HepG2 (cell line): ENCODE measurements around the gene USP35. TPM values are rescaled to one million over a fixed set of nuclear protein-coding genes. Genes with fewer than 3 reads are reported as not detected.

ENCODE experiments used
- EP300 ChIP-seq, 3 experiments: sonication (generic) in 1 of 3; formaldehyde crosslinking in 1 of 3; IDR thresholded peaks; 2 replicates each; pipeline versions ENCODE4 v1.5.1 to v1.6.1; 2011 to 2020; ENCODE audit warnings: low read depth in 2 of 3, low read length in 2 of 3, borderline replicate concordance in 1 of 3, improper control_type of control experiment in 1 of 3, mild to moderate bottlenecking in 1 of 3, missing genetic modification reagents in 1 of 3, moderate library complexity in 1 of 3
- FOXO1 ChIP-seq: sonication (generic); formaldehyde crosslinking; IDR thresholded peaks from 2 replicates; pipeline ENCODE4 v1.4.0; 2020; ENCODE audit warnings: missing genetic modification reagents
- IRF1 ChIP-seq: sonication (generic); formaldehyde crosslinking; IDR thresholded peaks from 2 replicates; pipeline ENCODE4 v1.4.0; 2020; ENCODE audit warnings: low read depth, mild to moderate bottlenecking, missing genetic modification reagents
- MED13 ChIP-seq: sonication (generic); formaldehyde crosslinking; IDR thresholded peaks from 2 replicates; pipeline ENCODE4 v1.5.0; 2020; ENCODE audit warnings: missing genetic modification reagents
- THRA ChIP-seq: sonication (generic); formaldehyde crosslinking; IDR thresholded peaks from 2 replicates; pipeline ENCODE4 v1.4.0; 2020; ENCODE audit warnings: missing genetic modification reagents, borderline replicate concordance
- ZNF136 ChIP-seq: sonication (generic); formaldehyde crosslinking; IDR thresholded peaks from 2 replicates; pipeline ENCODE4 v1.8.1; 2022; ENCODE audit warnings: low read depth, mild to moderate bottlenecking, moderate library complexity, missing genetic modification reagents
- ZNF331 ChIP-seq: sonication (generic); formaldehyde crosslinking; IDR thresholded peaks from 2 replicates; pipeline ENCODE4 v1.4.0; 2020; ENCODE audit warnings: missing genetic modification reagents
- ZNF607 ChIP-seq: sonication (generic); formaldehyde crosslinking; IDR thresholded peaks from 2 replicates; pipeline ENCODE4 v1.5.1; 2020; ENCODE audit warnings: missing genetic modification reagents, mild to moderate bottlenecking, borderline replicate concordance
- polyA plus RNA-seq, 8 experiments: library from polyadenylated mRNA; depleted of rRNA in 3 of 8; stranded (reverse) in 7 of 8; unstranded in 1 of 8; fragments of >200 nt; fragmentation: Illumina TruSeq in 4 of 8; extraction: Trizol in 4 of 8; gene quantifications; 2 replicates each; pipeline versions ENCODE4 v1.2.1 to v1.2.3, GENCODE V29; 2011 to 2016; ENCODE audit warnings: low read depth in 4 of 8, missing spikeins in 1 of 8, mixed read lengths in 1 of 8; ENCODE audit not compliant: insufficient read depth in 1 of 8
- total RNA-seq, 5 experiments: library from RNA; depleted of rRNA; stranded (reverse); fragments of >200 nt; fragmentation: Illumina TruSeq; extraction: Trizol; gene quantifications; 2 replicates each; pipeline ENCODE4 v1.2.3, GENCODE V29; 2016; ENCODE audit warnings: low read depth in 1 of 5
- TF ChIP-seq, protein P1 (sequence below): sonication (generic); formaldehyde crosslinking; IDR thresholded peaks from one replicate; pipeline ENCODE4 v1.5.1; 2020; ENCODE audit warnings: mild to moderate bottlenecking, missing genetic modification reagents; ENCODE audit errors: not compliant biosample characterization
- TF ChIP-seq, protein P2 (sequence below): sonication (generic); formaldehyde crosslinking; IDR thresholded peaks from 2 replicates; pipeline ENCODE4 v1.8.1; 2023; ENCODE audit warnings: mild to moderate bottlenecking, moderate library complexity, missing genetic modification reagents
- TF ChIP-seq, protein P3 (sequence below): sonication (generic); formaldehyde crosslinking; IDR thresholded peaks from 2 replicates; pipeline ENCODE4 v1.5.0; 2020; ENCODE audit warnings: mild to moderate bottlenecking, missing genetic modification reagents, borderline replicate concordance

Gene USP35
- total and polyA plus RNA-seq, 2 of the 13 experiments (the other 11 are each of a cell fraction or from before 2014, with no cell fraction given): 4.6 to 7.7 TPM

DNA sequence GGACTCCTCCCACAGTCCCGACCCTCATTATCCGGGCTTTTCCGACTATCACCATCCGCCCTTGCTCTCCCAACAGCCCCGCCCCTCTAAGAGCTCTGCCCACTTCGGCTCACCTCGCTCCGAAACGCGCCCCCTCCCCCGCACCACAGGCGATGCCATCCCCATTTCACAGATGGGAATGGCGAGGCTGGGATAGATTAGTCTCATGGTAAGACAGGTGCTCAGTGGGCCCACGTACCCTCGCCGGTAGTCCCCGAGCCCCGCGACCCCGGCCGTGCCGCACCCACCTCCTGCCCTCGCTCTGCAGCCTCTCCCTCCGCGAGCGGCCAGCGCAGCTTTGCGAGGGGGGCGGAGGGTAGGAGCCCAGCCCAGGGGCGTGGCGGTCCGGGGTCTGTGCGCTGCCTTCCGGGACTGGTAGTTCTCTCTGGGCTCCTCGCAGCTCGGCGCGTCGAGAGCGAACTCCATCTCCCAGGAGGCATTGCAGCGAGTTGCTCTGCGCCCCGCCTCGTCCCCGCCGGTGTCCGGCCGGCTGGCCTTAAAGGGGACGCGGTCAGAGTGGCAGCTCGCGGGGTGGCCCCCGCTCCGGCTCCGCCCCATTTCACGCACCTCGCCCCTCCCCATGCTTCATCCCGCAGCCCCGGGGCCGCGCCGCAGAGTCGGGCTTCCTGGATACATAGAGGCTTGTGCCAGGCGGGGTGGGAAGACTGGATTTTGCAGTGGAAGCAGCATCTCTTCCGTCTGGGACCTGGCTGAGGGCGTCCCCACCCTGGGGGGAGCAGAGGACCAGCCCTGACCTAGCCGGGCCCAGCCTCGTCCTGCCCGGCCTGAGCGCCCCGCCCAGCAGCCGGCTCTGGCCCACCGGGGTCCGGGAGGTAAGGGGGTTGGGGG is at the start of gene USP35, which contains the start of gene KCTD21 (continued):
- TF ChIP-seq, protein P1, sequence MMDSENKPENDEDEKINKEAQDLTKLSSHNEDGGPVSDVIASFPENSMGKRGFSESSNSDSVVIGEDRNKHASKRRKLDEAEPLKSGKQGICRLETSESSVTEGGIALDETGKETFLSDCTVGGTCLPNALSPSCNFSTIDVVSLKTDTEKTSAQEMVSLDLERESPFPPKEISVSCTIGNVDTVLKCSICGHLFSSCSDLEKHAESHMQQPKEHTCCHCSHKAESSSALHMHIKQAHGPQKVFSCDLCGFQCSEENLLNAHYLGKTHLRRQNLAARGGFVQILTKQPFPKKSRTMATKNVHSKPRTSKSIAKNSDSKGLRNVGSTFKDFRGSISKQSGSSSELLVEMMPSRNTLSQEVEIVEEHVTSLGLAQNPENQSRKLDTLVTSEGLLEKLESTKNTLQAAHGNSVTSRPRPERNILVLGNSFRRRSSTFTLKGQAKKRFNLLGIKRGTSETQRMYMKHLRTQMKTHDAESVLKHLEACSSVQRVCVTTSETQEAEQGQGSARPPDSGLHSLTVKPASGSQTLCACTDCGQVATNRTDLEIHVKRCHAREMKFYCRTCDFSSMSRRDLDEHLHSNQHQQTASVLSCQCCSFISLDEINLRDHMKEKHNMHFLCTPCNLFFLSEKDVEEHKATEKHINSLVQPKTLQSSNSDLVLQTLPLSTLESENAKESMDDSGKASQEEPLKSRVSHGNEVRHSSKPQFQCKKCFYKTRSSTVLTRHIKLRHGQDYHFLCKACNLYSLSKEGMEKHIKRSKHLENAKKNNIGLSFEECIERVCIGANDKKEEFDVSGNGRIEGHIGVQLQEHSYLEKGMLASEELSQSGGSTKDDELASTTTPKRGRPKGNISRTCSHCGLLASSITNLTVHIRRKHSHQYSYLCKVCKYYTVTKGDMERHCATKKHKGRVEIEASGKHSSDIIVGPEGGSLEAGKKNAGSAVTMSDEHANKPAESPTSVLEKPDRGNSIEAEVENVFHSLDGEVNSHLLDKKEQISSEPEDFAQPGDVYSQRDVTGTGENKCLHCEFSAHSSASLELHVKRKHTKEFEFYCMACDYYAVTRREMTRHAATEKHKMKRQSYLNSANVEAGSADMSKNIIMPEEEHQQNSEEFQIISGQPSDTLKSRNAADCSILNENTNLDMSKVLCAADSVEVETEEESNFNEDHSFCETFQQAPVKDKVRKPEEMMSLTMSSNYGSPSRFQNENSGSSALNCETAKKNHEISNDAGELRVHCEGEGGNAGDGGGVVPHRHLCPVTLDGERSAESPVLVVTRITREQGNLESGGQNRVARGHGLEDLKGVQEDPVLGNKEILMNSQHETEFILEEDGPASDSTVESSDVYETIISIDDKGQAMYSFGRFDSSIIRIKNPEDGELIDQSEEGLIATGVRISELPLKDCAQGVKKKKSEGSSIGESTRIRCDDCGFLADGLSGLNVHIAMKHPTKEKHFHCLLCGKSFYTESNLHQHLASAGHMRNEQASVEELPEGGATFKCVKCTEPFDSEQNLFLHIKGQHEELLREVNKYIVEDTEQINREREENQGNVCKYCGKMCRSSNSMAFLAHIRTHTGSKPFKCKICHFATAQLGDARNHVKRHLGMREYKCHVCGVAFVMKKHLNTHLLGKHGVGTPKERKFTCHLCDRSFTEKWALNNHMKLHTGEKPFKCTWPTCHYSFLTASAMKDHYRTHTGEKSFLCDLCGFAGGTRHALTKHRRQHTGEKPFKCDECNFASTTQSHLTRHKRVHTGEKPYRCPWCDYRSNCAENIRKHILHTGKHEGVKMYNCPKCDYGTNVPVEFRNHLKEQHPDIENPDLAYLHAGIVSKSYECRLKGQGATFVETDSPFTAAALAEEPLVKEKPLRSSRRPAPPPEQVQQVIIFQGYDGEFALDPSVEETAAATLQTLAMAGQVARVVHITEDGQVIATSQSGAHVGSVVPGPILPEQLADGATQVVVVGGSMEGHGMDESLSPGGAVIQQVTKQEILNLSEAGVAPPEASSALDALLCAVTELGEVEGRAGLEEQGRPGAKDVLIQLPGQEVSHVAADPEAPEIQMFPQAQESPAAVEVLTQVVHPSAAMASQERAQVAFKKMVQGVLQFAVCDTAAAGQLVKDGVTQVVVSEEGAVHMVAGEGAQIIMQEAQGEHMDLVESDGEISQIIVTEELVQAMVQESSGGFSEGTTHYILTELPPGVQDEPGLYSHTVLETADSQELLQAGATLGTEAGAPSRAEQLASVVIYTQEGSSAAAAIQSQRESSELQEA (CRISPR knock-in tag): no peak
- 0 out of 2 replicates have a peak, but pooled peaks have one; percentile 29 for TF ChIP-seq ZNF136 (CRISPR knock-in tag)
- TF ChIP-seq, protein P2, sequence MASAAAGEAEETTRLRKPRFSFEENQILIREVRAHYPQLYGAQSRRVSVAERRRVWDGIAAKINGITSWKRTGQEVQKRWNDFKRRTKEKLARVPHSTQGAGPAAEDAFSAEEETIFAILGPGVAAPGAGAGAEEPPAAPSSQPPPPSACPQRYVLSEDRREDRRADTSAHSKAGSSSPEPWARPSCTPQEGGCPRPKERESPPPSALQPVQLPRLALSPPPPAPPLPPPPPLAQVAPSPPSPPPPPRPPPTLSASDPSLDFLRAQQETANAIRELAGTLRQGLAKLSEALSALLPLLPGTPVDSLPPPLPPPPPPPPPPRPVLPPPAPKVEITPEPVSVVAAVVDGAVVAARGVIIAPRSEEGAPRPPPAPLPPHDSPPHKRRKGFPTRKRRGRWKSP (CRISPR knock-in tag): 0 out of 2 replicates have a peak, but pooled peaks have one; percentile 56
- TF ChIP-seq ZNF607 (CRISPR knock-in tag): peak; percentile 49; the same call in 1 of the 2 replicates
- no peak; the same call in 1 of the 2 replicates for TF ChIP-seq IRF1 (CRISPR knock-in tag)
- TF ChIP-seq MED13 (CRISPR knock-in tag): no peak
- TF ChIP-seq FOXO1 (CRISPR knock-in tag): peak; percentile 36; the same call in 1 of the 2 replicates
- TF ChIP-seq EP300 (IDR thresholded peaks at IDR 0.05; ENCODE audit: low read depth in 2 of 2, low read length in 2 of 2): peak in 1 of 2 experiments; percentile 19; a peak in 2 of 4 replicates
- no peak; the same call in 1 of the 2 replicates for TF ChIP-seq EP300 (CRISPR knock-in tag; IDR thresholded peaks at IDR 0.05; ENCODE audit: borderline replicate concordance)
- TF ChIP-seq THRA (CRISPR knock-in tag): peak; percentile 55; the same call in 1 of the 2 replicates
- TF ChIP-seq, protein P3, sequence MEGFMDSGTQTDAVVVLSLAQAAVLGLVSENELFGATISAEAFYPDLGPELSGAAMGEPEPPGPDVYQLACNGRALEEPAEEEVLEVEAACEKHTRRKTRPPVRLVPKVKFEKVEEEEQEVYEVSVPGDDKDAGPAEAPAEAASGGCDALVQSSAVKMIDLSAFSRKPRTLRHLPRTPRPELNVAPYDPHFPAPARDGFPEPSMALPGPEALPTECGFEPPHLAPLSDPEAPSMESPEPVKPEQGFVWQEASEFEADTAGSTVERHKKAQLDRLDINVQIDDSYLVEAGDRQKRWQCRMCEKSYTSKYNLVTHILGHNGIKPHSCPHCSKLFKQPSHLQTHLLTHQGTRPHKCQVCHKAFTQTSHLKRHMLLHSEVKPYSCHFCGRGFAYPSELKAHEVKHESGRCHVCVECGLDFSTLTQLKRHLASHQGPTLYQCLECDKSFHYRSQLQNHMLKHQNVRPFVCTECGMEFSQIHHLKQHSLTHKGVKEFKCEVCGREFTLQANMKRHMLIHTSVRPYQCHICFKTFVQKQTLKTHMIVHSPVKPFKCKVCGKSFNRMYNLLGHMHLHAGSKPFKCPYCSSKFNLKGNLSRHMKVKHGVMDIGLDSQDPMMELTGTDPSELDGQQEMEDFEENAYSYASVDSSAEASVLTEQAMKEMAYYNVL (CRISPR knock-in tag): peak; percentile 18; the same call in 1 of the 2 replicates
- TF ChIP-seq ZNF331 (CRISPR knock-in tag): peak; percentile 76; the same call in 1 of the 2 replicates
